ENCODE results near the gene ITGB4. TPM values are rescaled to one million over a fixed set of nuclear protein-coding genes. Genes with fewer than 3 reads are reported as not detected.

ITGB4 gene
- total and polyA plus RNA-seq, 9 of the 15 experiments (the other 6 are each of a cell fraction or from before 2014, with no cell fraction given), result 0.05 to 2.8 (median 0.76) TPM; not detected in 3

- TF ChIP-seq ZNF263 (CRISPR knock-in tag; IDR thresholded peaks at IDR 0.05; ENCODE audit: borderline replicate concordance) (peak; percentile 79; the same call in 1 of the 2 replicates), PCBP1 (IDR thresholded peaks at IDR 0.05; ENCODE audit: low read depth, low read length, poor library complexity, severe bottlenecking) (no peak), GATAD2A (IDR thresholded peaks at IDR 0.05) (peak; percentile 99), MAFF (IDR thresholded peaks at IDR 0.05; ENCODE audit: low read length) (no peak; the same call in 1 of the 2 replicates), KAT8 (IDR thresholded peaks at IDR 0.05; ENCODE audit: low read depth) (no peak), PYGO2 (tag; IDR thresholded peaks at IDR 0.05) (peak; percentile 78), NCOA4 (IDR thresholded peaks at IDR 0.05; ENCODE audit: partially characterized antibody) (no peak), ZNF586 (CRISPR knock-in tag; conservative IDR thresholded peaks at IDR 0.05) (0 out of 2 replicates have a peak, but pooled peaks have one; percentile 51), PHB (CRISPR knock-in tag; IDR thresholded peaks at IDR 0.05) (0 out of 2 replicates have a peak, but pooled peaks have one; percentile 59), NR3C1 (CRISPR knock-in tag; IDR thresholded peaks at IDR 0.05) (no peak), ELF1 (tag; IDR thresholded peaks at IDR 0.05) (peak; percentile 19; the same call in 1 of the 2 replicates), ZNF431 (CRISPR knock-in tag; IDR thresholded peaks at IDR 0.05) (no peak; the same call in 1 of the 2 replicates), ZNF274 (IDR thresholded peaks at IDR 0.05; ENCODE audit: borderline replicate concordance, low read depth, low read length) (no peak), SMAD3 (CRISPR knock-in tag; conservative IDR thresholded peaks at IDR 0.05) (0 out of 2 replicates have a peak, but pooled peaks have one; percentile 64)
- TF ChIP-seq, protein P1, sequence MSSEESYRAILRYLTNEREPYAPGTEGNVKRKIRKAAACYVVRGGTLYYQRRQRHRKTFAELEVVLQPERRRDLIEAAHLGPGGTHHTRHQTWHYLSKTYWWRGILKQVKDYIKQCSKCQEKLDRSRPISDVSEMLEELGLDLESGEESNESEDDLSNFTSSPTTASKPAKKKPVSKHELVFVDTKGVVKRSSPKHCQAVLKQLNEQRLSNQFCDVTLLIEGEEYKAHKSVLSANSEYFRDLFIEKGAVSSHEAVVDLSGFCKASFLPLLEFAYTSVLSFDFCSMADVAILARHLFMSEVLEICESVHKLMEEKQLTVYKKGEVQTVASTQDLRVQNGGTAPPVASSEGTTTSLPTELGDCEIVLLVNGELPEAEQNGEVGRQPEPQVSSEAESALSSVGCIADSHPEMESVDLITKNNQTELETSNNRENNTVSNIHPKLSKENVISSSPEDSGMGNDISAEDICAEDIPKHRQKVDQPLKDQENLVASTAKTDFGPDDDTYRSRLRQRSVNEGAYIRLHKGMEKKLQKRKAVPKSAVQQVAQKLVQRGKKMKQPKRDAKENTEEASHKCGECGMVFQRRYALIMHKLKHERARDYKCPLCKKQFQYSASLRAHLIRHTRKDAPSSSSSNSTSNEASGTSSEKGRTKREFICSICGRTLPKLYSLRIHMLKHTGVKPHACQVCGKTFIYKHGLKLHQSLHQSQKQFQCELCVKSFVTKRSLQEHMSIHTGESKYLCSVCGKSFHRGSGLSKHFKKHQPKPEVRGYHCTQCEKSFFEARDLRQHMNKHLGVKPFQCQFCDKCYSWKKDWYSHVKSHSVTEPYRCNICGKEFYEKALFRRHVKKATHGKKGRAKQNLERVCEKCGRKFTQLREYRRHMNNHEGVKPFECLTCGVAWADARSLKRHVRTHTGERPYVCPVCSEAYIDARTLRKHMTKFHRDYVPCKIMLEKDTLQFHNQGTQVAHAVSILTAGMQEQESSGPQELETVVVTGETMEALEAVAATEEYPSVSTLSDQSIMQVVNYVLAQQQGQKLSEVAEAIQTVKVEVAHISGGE (CRISPR knock-in tag; IDR thresholded peaks at IDR 0.05), result peak in 2 of 3 experiments; percentile 40 to 89; a peak in 3 of 6 replicates
- TF ChIP-seq, protein P2, sequence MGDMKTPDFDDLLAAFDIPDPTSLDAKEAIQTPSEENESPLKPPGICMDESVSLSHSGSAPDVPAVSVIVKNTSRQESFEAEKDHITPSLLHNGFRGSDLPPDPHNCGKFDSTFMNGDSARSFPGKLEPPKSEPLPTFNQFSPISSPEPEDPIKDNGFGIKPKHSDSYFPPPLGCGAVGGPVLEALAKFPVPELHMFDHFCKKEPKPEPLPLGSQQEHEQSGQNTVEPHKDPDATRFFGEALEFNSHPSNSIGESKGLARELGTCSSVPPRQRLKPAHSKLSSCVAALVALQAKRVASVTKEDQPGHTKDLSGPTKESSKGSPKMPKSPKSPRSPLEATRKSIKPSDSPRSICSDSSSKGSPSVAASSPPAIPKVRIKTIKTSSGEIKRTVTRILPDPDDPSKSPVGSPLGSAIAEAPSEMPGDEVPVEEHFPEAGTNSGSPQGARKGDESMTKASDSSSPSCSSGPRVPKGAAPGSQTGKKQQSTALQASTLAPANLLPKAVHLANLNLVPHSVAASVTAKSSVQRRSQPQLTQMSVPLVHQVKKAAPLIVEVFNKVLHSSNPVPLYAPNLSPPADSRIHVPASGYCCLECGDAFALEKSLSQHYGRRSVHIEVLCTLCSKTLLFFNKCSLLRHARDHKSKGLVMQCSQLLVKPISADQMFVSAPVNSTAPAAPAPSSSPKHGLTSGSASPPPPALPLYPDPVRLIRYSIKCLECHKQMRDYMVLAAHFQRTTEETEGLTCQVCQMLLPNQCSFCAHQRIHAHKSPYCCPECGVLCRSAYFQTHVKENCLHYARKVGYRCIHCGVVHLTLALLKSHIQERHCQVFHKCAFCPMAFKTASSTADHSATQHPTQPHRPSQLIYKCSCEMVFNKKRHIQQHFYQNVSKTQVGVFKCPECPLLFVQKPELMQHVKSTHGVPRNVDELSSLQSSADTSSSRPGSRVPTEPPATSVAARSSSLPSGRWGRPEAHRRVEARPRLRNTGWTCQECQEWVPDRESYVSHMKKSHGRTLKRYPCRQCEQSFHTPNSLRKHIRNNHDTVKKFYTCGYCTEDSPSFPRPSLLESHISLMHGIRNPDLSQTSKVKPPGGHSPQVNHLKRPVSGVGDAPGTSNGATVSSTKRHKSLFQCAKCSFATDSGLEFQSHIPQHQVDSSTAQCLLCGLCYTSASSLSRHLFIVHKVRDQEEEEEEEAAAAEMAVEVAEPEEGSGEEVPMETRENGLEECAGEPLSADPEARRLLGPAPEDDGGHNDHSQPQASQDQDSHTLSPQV (IDR thresholded peaks at IDR 0.05), result peak; percentile 97
These were observed 64.0 kb downstream of the ITGB4 start (continued) for GRCh38 chr17:75785016-75785890.

All from K562 (cell line).